ENCODE measurements around the gene MYH13.

The MYH13 gene

DNA sequence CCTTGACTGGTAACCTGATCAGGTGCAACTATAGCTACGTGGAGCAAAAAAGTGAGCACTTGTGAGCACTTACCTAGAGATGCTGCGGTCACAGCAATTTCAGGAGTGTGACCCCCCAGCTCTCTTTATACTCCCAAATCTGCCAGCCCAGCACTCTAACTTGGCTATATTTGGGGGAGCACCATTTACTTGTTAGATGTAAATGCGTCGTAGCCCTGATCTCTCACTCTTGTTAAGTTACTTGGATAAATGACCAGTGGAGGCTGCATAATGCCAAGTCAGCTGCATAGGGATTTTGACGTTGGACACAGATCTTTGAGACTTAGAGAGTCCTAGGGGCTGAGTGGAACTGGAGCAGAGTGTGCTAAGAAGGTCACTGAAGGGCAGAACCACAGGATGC lies at the start of gene MYH13:
Gene MYH13 (minus strand): TSS at position 101 of the 400 bp plus-strand sequence. CDS start 8,476 bp downstream, outside the sequence.
- DNase-seq = no peak

DNA sequence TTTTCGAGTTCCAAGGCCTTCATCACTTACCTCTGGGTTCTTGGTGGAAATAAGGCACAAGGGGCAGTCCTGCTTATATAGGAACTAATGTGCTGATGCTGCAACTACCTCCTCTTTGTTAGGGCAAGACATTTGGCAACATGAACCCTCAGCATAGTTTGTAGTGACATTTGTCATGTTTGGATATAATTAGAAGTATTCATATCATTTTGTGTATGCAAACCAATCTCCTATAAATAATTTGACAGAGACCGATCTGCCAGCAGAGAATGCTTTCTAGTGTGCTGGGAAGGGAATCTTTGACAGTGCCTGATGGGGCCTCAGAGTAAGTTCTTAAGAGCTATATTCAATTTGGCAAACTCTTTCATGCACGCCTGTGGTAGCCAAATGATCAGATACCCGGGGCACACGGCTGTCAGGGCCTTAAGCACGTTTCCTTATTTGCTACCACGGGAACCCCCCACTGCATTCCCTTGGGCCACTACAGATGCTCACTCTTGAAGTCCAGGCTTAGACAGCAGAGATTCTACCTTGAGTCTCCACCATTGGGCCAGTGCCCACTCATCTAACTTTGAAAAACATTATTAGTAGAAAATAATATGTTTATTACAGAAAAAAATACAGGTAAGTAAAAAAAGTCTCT lies 49.2 kb upstream of the MYH13 start, which contains the start of gene MYH8:
Gene MYH8 (minus strand): TSS at position 51 of the 643 bp plus-strand sequence. CDS start 1,723 bp downstream, outside the sequence.
- DNase-seq = no peak

DNA sequence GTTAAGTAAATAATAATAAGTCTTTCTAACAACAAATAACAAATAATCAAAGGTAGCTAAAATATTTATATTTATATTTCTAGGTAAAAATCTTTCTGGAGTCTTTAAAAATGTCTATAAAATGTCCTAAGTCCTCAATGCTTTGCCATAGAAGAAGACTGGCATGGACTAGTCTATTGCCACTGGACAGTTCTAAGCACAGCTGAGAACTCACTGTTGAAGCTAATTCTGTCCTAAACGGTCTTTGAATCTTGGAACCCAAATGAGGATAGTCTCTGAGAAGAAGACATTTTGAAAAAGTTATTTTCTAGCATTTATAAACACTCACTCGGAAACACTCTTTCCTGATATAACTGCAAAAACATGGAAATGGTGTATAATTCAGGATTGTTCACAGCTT lies 48.4 kb upstream of the MYH13 start:
- DNase-seq = no peak

DNA sequence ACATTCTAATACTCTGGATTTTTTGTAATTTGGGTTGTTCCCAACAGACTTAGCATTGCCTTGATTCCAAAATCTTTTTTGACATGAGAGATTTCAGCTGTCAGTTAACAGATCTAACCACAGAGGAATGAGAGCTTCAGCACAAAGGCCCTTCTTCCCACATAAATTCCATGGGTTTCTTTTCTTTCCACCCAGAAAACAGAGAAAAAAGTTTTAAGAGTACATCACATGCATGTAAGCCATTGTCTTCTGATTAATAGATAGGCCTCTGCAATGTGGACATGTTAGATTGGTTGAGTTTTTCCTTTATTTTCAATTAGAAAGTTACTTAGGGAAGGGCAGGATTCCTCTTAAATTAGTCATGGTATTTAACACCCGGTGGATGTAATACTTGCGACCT lies 48.0 kb upstream of the MYH13 start:
- DNase-seq = no peak

DNA sequence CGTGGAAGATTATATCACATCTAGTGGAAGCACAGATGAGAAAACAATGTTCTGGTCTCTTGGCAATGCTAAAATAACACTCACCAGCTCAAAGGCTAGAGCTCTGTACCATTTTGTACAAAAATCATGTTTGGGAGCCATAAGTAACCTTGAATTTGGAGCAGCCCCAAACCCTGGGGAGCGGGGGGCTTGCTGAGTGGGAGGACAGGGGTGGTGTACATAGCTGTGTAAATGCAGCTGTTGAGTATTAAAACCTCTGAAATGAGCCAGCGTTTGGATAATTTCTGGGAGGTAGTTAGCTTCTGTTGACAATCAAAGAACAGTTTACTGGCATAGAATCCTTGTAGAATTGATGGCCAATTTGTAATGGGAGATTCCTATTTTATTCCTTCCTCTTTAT lies 44.6 kb upstream of the MYH13 start:
- no peak for DNase-seq

DNA sequence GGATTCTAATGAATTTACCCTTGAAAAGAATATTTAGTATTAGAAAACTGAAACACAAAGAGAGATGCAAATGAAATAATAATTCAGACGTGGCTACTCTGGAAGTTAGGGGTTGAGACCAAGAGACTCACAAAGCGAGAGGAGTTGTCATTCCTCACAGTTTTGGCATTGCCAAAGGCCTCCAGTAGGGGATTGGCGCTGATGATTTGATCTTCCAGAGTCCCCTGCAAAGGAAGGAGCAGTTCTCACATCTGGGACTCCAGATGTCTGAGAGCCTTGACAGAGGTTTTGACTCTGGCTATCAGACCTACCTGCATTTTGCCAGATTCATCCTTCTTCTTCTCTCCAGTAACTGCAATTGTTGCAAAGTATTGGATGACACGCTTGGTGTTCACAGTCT lies 42.4 kb upstream of the MYH13 start:
- DNase-seq = no peak

DNA sequence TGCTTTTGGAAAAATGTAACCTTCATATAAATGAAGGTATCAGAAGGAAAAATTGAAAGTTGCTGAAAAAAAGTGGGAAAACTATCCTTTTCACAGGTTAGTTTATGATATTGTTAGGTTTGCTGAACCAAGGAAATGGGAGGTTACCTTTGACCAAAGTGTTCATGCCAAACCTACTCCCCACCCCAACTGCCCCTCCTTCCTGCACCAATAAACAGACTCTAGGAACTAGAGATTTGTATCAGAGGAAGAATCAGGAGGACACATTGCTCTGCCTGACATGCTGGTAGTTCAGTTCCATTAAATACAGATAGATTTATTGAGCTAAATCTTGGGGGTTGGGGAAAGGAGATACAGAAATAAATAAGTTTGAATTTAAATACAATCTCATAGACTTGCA lies 30.8 kb upstream of the MYH13 start:
- no peak for DNase-seq

DNA sequence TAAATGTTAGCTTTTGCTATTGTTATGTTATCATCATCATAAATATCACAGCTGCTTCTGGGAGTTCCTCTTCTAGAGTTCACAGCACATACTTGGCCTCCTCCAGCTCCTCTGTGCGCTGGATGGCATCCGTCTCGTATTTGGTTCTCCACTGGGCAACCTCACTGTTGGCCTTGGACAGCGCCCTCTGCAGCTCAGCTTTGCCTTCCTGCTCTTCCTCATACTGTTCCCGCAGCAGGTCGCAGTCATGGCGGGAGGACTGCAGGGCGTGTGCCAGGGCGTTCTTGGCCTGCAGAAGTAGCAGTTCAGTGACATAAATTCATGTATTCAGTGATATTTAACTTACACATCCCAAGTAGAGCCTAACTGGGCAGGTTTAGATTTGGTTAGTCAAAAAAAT lies 25.5 kb upstream of the MYH13 start:
- no peak for DNase-seq

DNA sequence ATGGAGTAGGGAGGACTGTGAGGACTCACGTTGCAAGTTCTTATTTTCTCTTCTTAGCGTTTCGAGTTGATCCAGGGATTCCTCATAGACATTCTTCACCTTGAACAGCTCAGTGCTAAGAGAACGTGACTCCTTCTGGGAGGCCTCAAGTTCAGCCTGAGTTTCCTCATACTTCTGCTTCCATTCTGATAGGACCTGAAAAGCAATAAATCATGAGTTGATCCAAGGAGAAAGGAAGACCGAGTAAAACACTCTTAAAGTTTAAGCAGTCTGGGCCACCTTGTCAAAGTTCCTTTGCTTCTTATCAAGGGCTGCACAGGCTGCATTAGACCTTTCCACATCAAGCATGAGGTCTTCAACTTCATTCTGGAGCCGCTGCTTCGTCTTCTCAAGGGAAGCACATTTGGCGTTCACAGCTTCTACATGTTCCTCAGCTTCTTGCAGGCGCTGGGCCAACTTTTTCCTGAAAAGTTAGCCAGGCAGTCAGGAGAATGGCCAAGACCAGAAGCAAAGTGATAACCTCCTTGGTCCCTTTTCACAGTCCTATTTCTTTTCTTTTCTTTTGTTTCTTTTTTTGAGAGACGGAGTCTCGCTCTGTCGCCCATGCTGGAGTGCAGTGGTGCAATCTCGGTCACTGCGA lies 23.8 kb upstream of the MYH13 start:
- DNase-seq = no peak

DNA sequence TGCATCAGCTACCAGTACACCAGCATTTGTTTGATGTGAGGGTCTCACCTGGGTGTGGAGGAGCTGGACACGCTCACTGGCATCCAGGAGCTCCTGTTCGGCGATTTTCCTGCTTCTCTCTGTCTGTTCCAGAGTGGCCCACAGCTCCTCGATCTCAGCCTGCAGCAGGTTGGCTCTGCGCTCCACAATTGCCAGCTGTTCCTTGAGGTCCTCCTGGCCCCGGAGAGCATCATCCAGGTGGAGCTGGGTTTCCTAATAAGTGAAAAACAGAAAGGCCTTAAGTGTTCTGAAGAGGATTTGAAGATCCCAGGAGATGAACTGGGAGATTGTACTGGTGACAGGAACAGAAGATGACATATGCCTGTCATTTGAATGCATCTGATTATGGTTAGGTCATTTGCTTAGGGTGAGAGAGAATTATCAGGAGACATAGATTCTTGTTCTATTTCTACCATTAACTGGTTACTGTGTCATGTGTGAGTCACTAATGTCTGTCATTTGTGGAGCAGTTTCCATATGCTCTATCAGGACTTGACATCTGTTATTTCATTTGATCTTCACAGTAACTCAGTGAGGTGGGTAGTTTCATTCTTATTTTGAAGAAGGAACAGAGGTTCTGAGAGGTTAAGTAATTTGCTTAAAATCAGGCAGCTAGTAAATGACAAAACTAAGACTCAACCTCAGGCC lies 21.5 kb upstream of the MYH13 start:
- no peak for DNase-seq

DNA sequence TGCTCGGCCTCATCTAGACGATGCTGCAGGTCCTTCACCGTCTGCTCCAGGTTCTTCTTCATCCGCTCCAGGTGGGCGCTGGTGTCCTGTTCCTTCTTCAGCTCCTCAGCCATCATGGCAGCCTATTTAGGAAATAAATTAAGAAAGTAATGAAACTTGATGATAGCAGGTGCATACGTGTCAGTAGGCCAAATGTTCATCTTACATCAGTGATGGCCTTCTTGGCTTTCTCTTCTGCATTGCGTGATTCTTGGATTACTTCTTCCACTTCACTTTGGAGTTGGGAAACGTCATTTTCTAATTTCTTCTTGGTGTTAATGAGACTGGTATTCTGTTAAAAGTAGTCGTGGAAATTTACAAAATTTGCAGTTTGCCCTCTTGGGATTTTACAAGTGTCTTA lies 20.1 kb upstream of the MYH13 start:
- no peak for DNase-seq

DNA sequence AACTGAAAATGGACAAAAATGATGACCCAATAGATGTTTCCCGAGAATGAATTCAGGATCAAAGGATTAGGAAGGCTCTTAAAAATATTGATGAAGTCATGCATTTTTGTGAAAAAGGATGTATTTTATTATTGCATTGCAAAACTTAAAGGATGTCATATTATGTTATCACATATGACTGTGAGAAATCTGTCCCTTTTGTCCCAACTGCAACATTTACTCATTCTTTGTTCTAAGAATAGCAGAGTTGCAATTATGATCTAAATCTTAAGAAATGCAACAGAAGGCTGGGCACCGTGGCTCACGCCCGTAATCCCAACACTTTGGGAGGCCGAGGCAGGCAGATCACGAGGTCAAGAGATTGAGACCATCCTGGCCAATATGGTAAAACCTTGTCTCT lies 13.1 kb upstream of the MYH13 start:
- no peak for DNase-seq

DNA sequence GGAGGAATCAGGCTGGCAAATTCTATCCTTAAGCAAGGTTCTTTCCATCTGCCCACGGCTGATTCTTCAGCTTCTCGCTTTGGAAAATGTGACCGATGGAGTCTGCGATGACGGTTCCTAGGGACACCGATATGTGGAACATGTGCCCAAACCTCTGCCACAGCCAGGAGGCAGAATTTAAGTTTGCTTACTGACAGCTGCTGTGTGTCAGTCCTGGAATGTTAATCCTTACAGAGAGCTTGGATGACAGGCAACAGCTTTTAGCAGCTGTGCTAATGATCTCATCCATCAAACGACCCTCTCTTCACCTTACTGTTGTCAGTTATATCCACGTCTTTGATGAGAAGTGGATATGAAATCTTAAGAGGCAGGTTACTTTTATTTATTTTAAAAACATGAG lies 11.4 kb upstream of the MYH13 start:
- DNase-seq = no peak

DNA sequence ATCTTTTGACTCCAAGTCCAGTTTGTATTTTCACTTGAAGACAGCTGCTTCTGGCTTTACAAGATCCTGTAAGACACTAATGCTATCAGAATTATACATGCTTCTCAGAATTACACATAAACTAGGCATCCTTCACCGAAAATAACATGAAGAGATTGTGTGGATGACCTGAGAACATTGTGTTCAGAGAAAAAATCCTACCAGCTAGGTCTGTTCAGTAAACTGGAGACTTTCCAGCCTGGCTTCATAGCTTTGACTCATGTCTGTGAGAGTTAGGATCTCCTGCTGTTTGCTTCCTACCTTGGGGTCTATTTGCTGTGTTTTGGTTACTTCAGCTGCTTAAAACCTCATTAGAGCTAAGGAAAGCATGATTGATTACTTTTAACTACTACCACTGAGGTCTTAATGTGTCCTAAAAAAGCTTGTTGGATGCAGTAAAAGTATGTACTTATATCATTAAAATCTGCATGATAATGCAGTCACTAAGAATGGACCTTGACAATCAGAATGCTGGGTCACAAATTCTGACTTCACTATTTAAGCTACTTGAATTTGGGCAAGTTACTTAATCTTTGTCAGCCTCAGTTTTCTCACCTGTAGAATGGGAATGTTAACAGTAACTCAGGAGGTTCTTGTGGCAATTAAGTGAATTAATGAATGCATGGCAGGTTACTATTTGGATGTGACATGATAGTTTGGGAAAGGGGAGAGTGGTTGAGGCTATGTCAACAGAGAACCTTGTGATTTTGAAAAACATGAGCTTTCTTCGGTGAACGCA lies 8.0 kb upstream of the MYH13 start:
- no peak for DNase-seq

DNA sequence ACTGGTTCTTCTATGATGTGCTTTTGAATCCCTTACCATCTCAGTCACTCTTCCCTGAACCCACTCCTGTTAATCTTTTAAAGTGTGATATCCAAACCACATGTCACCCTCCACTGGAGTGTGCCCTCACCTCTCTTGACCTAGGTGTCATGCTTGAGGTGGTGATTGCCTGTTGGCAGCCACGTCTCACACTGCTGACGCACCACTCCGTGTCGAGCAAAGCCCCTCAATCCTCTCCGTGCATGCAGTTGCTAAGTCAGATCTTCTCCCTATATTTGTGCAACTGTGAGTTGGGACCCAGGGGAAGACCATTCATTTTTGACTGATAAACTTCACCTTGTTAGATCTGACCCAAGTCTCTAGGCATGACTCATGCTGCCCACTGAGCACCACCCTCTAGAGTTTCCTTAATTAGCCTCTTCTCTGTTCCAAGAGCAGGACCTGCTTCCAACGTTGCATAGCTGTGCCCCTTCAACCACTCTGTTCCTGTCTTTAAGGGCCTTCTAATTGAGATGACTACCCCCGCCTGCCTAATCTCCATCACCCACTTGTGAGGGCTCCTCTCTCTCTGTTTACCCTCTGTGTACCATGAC lies 2.7 kb downstream of the MYH13 start:
- DNase-seq = no peak

DNA sequence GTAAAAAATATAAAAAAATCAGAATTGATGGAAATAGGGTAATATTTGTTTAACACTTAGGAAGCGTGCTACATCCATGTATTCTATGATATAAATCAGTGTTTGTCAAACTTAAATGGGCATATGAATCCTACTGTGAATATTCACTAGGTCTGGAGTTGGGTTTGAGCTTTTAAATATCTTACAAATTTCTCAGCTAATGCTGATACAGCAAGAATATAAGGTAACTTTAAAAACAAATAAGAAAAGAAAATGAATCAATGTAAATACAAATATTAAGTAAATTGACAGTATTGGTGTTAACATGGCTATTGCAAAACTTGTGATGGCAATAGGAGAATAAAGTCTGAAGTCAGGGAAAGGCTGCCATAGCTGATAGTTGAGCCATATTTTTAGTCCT lies 3.6 kb downstream of the MYH13 start:
- no peak for DNase-seq

DNA sequence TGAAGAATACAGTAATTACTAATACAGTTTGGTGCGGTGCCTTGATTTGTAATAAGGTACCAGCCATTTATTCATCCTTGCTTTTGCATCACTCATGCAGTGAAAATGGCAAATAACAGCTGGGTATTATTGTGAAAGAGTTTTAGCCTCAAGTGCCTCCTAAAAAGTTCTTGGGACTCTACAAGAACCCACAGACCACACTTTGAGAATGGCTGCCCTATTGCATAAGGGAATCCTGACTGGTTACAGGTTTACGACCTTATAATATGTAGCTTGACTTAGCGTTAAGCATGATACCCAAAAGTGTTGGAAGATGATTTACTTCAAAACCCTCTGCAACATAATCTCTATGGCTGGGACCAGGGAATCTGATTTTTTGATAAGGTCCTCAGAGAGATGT lies 4.2 kb downstream of the MYH13 start:
- no peak for DNase-seq

DNA sequence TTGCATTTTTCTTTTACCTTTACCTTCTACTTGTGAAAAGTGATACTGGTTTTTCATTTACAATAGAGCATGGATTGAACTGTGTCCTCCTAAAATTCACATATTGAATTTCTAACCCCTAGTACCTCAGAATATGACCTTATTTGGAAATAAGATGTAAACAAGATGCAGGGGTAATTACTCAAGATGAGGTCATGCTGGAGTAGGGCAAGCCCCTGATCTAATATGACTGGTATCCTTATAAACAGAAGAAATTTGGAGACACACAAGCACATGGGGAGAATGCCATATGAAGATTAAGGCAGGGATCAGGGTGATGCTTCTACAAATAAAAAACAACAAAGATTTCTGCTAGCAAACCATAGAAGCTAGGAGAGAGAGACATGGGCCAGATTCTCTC lies 12.2 kb downstream of the MYH13 start:
- DNase-seq = no peak

DNA sequence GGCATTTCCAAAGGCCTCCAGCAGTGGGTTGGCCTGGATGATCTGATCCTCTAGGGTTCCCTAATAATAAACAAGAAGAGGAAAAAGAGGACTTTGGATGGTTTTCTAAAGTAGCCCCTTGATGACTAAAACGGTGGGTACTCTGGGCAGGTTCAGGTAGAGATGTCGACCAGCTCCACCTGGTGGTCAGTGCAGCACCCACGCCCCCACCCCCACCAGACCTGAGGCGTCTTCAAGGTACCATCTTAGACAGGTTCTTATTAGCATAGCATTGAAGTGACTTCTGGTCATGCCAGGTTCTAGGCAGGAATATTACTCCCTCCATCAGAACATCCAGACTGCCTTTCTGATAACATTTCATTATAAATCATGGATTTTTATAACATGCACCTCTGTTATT lies 15.0 kb downstream of the MYH13 start:
- peak; percentile 5 for DNase-seq

DNA sequence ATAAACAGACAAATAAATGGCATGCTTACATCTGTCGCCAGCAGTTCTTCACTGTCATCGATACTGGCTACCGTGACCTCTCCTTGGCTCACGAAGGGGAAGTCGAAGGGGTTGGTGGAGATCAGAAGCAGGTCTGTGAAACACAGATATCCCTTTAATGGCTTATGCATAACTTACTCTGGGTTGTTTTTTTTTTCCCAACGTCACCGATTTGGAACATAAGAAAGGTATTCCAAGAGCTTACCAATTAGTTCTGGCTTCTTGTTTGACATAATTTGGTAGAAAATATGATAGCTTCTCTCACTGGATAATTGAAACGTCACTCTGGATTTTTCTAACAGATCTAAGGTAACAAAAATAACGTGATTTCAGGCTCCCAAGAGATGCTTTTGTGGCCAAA lies 18.2 kb downstream of the MYH13 start:
- no peak for DNase-seq

DNA sequence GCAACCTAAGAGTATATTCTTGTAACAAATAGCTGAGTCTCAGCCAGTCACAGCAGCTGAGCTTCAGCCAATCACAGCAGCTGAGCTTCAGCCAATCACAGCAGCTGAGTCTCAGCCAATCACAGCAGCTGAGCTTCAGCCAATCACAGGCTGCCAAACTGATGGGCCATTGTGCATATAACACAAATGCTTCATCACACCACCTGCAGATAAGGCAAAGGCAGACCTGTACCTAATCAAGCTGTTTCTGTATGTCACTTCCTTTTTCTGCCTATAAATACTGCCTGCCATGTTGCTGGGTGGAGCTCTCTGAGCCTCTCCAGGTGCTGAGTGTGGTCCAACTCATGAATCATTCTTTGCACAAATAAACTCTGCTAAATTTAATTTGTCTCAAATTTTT lies 19.9 kb downstream of the MYH13 start:
- DNase-seq = no peak

DNA sequence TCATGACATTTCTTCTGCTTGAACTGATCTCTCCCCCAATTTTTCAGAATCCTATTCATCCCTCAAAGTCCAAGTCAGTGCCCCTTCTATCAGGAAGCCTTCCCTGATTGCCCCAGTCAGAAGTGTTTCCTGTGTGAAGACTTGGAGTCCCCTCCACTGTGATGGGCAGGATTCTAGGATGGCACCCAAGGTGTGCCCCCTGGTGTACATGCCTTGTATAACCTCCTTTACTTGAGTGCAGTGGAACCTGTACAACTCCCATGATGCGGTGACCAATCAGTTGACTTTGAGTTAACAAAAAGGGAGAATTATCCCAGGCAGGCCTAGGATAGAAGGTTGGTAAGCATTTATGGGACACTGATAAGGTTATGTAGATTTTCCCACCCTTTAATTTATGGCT lies 23.4 kb downstream of the MYH13 start:
- DNase-seq = no peak

DNA sequence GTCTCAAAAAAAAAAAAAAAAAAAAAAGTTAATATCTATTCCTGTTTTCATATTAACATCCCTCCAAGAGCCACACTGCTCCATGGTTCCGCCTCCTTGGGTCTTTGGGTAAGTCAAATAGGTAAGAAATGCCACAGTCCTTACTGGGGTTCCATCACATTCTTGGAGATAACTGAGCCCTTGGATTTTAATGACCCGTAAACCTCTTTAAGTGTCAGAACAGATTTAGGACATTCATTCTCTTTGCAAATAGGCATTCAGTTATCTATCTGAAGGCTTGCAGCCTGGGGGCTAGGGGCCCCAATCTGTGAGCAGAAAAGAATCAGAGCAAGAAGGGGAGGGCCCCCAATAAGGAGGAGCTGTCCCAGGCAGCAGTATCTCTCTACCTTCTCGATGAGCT lies 28.0 kb downstream of the MYH13 start:
- DNase-seq = no peak

Data from stimulated activated CD4-positive, alpha-beta T cell treated with anti-CD3 and anti-CD28 coated beads, Interleukin-1b, Interleukin-23, amount 100 ng/mL, for 48 hours (primary cell).